Stimulated activated CD4-positive, alpha-beta T cell treated with anti-CD3 and anti-CD28 coated beads, Interleukin-2, amount 100 ng/mL, for 24 hours (primary cell): ENCODE measurements around the gene MRPL9.

ENCODE experiments used
- DNase-seq, 2 donors: peaks; one replicate each; pipeline ENCODE4 v3.0.0-alpha.2; 2020

MRPL9 gene

GRCh38 chr1:151729157-151729965 is 33.9 kb downstream of the MRPL9 start:
- no peak for DNase-seq

DNA sequence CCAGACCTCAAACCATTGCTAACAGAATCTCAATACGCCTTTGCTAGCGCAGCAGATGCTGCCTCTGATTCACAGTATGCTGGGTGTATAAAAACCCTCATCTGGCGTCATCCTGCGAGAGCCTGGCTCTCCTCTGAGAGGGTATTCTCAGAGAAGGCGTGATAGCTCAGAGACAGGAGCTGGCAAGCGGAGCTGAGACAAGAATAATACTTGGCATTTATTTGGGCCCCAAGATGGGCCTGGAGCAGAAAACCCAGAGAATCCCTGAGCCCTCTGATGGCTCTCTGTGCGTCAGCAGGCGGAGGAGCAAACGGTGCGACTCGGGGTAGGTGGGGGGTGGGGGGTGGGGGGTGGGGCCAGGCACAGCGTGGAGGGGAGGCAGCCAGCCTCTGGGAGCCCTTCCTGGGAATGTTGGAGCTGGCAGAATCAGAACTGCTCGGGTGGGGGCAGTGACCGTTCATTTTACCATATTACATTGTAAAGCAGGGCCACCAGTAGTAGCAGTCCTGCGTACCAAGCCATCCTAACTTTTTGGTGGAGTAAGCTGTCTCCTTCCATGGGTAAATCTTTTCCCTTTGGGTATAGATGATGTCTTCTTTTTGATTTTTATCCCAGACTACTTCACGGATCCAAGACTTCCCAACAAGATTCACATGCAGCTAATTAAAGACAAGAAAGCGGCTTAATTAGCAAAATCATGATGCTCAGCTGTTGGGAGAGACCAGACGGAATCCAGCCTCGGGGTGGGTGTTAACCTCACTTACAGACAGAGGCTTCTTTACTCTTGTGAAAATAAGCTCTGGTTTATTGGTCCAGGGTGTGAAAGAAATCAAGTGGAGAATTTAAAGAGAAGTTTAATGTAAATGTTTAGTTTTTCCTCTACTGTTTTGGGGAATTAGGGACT is 34.9 kb downstream of the MRPL9 start:
- no peak for DNase-seq

- DNase-seq = no peak
These were observed 39.4 kb downstream of the MRPL9 start for GRCh38 chr1:151723726-151724370.

DNA sequence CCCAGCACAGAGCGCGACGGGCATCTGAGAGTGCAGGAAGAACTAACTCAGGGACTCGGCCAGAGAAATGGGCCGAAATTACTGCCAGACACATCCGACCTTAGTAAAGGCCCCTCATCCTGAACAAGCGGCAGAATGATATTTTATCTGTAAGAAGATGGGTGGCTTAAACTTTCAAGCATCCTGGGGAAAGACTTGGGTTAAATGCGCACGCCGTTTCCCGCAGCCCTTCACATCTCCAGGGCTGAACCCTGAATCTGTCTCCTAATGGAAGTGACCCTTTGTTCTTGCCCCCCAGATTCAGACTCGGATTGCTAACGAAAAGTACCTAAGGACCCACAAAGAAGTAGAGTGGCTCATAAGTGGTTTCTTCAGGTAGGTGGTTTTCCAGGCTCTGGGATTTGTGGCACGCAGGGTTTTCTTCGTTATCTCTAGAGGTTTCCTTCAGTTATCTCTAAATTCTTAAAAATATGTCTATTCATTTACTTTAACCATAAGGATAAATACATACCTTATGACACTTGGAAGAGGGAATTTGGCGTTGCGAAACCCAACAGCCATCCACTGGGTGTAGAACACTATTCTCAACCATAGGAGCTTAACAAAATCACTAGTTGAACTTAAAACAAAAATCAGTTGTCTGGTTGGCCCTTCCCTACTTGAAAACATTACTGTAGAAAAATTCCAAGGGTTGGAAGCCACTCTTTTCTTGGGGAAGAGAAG is 41.3 kb downstream of the MRPL9 start:
- no peak for DNase-seq

DNA sequence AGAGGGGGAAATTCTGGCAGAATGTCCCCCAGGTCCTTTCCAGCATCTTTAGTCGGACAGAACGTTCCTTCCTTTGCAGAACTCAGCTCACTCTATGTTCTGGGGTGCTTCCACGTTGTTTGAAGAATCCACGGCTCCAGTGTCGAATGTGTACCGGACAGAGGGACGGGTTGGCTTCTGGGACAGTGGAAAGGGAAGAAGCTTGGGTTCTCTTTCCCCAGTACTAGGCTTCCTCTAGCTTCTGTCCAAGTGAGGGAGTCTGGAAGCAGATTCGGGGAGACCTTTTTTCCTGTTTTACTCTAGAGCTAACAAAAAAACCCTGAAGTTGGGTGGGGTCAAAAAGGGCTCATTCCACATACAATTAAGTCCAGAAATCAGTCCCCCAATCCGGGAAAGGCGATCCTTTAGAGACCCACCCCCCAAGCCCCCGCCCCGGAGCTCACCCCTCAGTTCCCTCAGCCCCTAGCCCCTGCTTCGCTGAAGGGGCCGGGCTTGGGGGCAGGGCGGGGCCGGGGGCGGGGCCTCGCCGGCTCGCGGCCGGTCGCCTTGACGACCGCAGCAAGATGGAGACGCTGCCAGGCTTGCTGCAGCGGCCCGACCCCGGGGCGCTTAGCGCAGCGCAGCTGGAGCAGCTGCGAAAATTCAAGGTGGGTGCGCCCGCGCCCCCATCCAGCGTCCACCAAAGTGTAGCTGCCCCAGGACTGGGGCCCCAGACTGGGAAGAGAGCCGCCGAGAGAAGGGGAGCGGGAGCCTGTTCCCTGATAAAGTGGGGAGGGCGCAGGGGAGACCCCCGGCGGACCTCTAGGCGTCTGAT is 42.1 kb downstream of the MRPL9 start, which contains the start of gene RIIAD1:
Gene RIIAD1 (plus strand): TSS at position 549 of the 814 bp plus-strand sequence. CDS start 15 bp downstream, at position 564.
- peak; percentile 34 to 39 for DNase-seq

GRCh38 chr1:151720554-151720953 is 42.7 kb downstream of the MRPL9 start:
- DNase-seq = no peak

DNA sequence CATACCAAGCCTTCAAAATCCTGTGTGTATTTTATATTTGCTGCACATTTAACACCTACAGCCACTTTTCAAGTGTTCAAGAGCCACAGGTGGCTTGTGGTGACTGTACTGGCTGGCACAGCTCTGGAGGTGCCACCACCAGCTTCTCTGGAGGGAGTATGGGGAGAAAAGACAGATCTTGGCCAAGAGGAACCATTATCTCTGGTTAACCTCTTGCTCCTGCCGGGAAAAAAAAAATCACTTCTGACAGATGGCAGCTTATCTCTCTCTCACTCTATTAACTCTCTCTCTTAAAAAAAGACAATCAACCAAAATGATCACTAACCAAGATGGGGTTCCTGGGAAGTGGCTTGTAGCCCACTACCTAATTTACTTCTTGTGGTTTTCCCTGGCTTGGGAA is 43.2 kb downstream of the MRPL9 start:
- no peak for DNase-seq

DNA sequence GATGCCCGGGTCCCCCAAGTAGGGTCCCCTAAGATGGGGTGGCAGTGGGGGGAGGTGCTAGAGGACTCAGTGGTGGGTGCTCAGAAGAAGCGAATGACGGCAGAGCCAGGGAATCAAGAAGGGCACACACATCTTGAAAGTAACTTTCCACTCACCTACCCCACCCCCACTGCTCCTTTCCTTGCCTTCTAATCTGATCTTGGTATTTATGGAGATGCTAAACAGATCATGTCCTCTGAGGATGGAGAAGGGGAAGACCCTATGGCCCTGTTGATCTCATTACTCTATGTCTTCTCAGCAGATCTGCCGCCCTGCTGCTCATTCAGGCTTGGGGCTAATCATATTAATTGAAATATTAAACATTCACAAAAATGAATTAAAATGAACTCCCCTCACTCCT is 44.6 kb downstream of the MRPL9 start:
- DNase-seq = no peak

DNA sequence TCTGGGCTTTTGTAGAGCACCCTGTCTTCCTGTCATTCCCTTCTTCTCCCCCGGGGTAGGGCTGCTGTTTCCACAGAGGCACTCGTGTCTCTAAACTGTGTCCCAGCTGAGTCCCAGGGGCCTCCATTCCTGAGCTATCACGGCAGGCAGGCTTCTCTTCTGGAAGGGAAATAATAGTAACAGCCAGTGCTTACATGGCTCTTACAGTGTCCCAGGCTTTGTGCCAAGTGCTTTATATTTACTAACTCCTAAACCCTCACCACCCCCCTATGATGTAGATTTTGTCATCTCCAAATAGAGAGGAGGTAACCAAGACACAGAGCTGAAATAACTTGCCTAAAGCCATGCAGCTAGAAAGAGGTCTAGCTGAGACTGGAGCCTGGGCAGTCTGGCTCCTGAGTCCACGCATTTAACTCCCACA is 45.3 kb downstream of the MRPL9 start:
- no peak for DNase-seq

- no peak for DNase-seq
These were observed 46.3 kb downstream of the MRPL9 start, which contains the start of gene CELF3 for GRCh38 chr1:151716771-151717631. Gene CELF3 (minus strand): TSS chr1:151716803. CDS start chr1:151716020, 783 bp downstream.

DNA sequence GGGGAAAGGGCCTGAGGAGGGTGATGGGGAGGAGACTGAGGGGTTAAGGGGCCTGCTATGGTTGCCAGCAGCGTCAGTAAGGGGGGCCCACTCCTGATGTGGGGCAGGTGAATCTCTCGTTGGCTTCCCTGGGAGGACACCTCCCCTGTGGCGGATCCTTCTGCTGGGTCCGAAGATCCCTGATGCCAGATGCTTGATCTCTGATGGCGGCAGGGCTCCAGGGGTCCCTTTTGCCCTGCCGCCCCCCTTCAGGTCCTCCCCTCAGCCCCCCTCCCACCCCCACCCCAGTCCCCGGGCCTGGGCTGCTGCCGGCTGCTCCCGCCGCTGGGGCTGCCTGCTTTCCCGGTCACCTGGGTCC is 46.9 kb downstream of the MRPL9 start:
- DNase-seq = no peak

DNA sequence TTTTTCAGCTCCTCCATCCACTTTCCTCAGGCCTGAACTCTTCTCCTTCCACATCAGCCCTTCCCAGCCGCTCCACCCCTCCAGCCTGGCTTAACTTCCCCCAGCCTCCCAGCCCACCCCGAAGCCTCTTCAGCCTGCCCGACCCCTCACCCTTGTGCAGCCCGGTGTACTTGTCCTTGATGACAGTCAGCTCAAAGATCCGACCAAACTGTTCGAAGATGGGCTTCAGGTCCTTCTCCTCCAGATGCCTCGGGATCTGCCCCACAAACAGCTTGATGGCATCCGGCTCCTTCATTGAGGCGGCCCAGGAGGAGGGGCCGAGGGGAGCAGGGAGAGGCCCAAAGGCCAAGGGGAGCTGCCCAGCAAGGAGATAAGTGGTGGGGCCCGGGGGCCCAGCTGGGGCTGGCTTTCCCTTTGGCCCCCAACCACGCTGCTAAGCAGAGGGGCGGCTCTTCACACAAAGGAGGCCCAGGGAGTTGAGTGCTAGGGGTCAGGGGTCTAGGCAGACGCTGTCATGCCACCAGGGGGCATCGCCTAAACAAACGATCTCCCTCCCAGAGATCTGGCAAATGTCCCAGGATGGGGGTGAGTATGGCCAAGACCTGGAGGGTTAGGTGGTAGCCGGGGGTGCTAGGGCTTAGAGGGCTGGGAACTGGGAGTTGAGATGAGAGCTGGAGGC is 47.4 kb downstream of the MRPL9 start:
- DNase-seq = no peak

DNA sequence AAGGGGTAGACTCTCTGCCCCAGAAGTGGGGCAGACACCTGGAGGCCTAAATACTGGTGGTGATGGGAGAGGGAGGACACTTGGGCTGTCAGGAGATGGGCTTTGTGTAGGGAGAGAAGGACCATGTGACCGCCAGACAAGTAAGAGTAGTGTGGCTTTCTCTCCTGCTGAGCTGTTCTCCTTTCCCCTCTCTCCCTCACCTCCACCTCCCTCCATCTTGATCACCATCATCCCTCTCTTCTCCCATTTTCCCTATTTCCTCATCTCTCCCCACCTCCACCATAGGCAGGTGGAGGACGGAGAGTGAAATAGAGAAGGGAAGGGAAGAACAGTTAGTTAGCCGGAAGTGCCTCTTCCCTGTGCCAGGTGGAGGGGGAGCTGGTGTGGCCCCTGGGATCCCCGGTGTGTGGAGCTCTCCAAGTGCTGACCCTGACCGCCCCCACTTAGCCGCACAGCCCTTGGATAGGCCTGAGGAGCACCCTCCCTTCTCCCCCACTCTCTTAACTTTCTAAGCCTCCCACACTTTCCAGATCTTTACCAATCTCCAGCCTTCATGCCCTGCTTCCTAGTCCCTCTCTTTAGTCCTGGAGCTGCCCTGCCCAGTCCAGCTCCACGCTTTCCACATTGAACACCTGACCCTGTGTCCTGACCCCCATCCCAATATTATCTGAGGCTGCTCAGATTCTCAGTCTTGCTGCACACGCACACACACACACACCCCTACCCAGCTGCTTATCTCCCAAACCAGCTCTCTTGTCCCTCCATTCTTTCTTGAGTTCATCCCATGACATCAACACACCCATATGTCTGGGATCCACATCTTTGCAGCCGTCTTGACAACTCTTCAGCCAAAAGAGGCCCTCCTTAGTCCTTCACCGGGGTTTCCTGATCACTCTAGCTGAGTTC is 48.2 kb downstream of the MRPL9 start:
- DNase-seq = no peak

GRCh38 chr1:151713874-151714273 is 49.4 kb downstream of the MRPL9 start:
- DNase-seq = no peak

- no peak for DNase-seq
These were observed 50.3 kb downstream of the MRPL9 start for GRCh38 chr1:151713044-151713443.

- DNase-seq = no peak
These were observed 51.3 kb downstream of the MRPL9 start for GRCh38 chr1:151711951-151712350.

DNA sequence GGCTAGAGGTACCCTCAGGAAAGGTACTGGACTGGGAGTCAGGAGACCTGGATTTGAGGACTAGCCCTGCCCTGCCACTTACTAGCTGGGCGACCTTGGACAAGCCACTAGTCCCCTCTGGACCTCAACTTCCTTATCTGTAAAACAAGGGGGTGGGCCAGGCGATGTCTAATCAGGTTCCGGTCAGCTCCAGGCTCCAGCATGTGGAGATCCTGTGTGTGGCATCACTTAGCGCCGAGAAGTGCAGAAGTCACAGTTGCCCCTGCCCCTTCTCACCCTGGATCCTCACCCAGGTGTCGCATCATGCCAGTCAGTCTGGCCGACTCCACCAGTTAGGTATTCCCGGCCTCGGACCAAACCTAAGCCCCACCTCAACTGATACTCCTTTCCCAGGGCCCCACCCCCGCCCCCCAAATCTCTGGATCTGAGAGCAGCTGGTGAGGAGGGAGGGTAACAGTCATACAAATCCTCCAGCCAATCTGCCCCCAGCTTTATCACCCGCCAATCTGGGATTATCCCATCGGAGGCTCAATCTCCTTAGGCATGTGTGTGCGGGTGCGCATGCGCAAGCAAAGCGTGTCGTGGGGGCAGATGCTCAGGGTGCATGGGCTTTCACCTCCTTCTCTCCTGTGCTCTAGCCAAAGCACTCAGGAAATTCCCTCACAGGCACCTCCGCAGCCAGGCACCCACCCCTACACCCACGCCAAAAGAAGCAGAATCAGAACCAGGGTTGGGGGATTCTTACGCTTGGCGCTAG is 52.1 kb downstream of the MRPL9 start:
- no peak for DNase-seq

DNA sequence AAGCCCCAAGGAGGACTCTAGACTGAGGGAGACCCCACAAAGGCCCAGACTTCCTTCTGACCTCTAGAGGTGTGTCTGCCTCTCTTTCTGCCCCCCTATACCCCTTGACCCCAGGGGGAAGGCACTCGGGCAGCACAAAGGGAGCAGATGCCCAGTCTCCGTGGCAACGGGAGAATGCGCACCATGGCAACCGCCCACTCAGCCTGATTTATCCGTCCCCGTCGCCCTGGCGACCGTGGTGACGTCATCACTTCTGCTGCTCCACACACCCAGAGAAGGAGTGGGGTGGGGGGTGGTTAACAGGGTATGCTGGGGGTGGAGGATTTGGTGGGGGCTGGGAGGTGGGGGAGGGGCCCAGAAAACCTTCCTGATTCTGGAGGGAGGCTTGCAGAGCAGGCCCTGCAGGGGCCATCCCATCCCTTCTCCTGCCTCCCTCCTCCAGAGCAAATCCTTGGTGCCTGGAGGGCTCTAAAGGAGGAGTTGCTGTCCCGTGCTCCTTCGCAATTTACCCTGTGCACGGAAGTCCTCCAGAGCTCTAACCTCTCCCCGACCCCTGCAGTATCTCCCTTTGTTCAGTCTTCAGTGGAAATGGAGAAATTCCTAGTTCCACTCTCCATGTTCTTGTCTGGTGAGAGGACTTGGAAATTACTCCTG is 53.0 kb downstream of the MRPL9 start:
- peak; percentile 39 to 59 for DNase-seq
